ENCODE results near the gene IFT52.
"Not testable (repeated sequence)": the region's sequence is repeated elsewhere in the genome, so short reads cannot be mapped to it uniquely, and the experiment has no call there.

The IFT52 gene

GRCh38 chr20:43603124-43603523 lies 12.4 kb downstream of the IFT52 start:
- DNase-seq (ENCODE audit: extremely low read depth, low read depth), result no peak
- TF ChIP-seq, protein P1, sequence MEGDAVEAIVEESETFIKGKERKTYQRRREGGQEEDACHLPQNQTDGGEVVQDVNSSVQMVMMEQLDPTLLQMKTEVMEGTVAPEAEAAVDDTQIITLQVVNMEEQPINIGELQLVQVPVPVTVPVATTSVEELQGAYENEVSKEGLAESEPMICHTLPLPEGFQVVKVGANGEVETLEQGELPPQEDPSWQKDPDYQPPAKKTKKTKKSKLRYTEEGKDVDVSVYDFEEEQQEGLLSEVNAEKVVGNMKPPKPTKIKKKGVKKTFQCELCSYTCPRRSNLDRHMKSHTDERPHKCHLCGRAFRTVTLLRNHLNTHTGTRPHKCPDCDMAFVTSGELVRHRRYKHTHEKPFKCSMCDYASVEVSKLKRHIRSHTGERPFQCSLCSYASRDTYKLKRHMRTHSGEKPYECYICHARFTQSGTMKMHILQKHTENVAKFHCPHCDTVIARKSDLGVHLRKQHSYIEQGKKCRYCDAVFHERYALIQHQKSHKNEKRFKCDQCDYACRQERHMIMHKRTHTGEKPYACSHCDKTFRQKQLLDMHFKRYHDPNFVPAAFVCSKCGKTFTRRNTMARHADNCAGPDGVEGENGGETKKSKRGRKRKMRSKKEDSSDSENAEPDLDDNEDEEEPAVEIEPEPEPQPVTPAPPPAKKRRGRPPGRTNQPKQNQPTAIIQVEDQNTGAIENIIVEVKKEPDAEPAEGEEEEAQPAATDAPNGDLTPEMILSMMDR (IDR thresholded peaks at IDR 0.05; ENCODE audit: low read depth, low read length), result no peak

DNA sequence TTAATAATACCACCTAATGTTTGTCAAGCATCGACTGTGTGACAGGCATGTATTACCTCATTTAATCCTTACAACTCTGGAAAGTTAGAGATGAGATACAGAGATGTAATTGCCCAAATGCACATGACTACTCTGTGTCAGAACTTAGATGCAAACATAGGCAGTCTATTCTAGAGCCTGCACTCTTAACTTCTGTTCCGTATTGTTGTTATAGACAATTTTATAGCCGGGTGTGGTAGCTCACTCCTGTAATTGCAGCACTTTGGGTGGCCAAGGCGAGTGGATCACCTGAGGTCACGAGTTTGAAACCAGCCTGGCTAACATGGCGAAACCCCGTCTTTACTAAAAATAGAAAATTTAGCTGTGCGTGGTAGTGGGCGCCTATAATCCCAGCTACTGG lies 15.0 kb downstream of the IFT52 start:
- TF ChIP-seq, protein P1 (IDR thresholded peaks at IDR 0.05; ENCODE audit: low read depth, low read length), result no peak
- no peak for DNase-seq (ENCODE audit: extremely low read depth, low read depth)

DNA sequence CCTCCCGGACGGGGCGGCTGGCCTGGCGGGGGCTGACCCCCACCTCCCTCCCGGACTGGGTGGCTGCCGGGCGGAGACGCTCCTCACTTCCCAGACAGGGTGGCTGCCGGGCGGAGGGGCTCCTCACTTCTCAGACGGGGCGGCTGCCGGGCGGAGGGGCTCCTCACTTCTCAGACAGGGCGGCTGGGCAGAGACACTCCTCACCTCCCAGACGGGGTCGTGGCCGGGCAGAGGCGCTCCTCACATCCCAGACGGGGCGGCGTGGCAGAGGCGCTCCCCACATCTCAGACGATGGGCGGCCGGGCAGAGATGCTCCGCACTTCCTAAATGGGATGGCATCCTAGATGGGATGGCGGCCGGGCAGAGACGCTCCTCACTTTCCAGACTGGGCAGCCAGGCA lies 16.5 kb downstream of the IFT52 start:
- DNase-seq (ENCODE audit: extremely low read depth, low read depth), result not testable (repeated sequence)

DNA sequence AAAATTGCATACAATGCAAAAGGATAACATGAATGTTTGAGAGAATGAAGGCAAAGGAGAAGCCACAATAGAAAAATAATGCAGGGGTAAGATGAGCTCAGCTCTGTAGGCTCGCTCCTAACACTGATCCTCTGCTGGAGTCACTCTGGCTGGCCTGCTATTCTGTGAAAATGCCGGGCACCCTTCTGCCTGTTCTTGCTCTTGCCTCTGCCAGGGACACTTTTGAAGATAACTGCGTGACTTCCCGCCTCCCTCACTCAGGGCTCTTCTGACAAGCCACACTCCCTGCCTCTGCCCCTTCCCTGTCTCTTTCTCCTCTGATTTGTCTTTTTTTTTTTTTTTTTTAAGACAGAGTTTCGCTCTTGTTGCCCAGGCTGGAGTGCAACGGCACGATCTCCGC lies 40.9 kb downstream of the IFT52 start:
- DNase-seq (ENCODE audit: extremely low read depth, low read depth), result no peak
- TF ChIP-seq, protein P1 (IDR thresholded peaks at IDR 0.05; ENCODE audit: low read depth, low read length), result no peak

DNA sequence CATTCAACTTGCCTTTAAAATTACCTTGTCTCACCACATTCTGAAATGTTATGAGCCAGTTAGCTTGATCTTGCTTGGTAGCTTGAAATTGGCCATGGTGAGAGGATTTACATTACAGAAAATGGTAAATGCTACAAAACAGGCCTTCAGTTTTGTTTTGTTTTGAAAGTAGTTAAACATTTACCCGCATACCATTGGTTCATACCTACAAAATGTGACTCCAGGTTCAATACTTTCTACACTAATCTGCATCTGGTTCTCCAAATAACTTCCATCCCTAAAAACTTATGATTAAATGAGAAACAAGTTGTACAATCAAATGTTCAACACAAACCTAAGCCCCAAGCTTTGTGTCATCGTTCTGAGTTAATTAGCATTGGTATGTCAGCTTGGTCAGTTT lies 45.7 kb downstream of the IFT52 start:
- TF ChIP-seq, protein P1 (IDR thresholded peaks at IDR 0.05; ENCODE audit: low read depth, low read length), result no peak
- DNase-seq (ENCODE audit: extremely low read depth, low read depth), result no peak

DNA sequence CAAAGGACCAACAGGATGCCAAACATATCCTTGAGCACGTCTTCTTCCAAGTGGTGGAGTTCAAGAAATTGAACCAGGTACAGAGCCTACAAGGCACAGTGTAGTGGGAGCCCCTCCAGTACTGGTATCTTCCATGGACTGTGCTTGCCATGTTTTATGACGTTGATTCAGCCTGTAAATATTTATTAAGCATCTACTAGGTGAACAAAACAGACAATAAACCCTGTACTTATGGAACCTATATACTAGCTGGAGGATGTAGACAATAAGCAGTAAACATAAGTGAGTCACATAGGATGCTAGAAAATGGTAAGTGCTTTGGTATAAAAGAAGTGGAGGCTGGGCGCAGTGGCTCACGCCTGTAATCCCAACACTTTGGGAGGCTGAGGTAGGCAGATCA lies 51.8 kb downstream of the IFT52 start:
- TF ChIP-seq, protein P1 (IDR thresholded peaks at IDR 0.05; ENCODE audit: low read depth, low read length), result no peak
- DNase-seq (ENCODE audit: extremely low read depth, low read depth), result no peak

DNA sequence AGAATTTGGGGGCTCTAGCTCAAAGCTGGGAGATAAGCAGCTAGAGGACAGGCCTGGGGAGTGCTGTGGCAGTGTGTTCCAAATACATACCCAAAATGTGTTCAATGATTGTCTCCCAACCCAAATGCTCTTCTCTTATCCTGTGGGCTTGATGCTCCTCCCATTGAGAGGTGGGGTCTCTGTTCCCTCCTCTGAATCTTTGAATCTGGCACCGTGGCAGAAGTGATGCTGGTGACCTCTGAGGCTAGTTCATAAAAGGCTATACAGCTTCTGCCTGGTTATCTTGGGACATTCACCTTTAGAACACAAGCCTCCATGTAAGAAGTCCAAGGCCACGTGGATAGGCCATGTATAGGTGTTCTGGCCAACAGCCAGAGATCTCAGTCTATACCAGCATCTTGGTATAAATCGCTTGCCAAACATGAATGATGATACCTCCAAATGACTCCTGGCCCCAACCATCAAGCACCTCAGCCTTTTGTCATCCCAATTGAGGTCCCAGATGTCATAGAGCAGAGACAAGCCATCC lies 60.3 kb downstream of the IFT52 start:
- DNase-seq (ENCODE audit: extremely low read depth, low read depth), result no peak
- TF ChIP-seq, protein P1 (IDR thresholded peaks at IDR 0.05; ENCODE audit: low read depth, low read length), result no peak

GRCh38 chr20:43651650-43652184 lies 61.0 kb downstream of the IFT52 start:
- not testable (repeated sequence) for DNase-seq (ENCODE audit: extremely low read depth, low read depth)

All from AG09319 (cell line).